HEK293 (cell line): ENCODE data around the gene KDSR.

Source experiments
- ATF2 ChIP-seq: fragments of 450-650 bp; formaldehyde crosslinking; IDR thresholded peaks from 2 replicates; pipeline ENCODE4 v1.5.1; 2016; ENCODE audit warnings: missing biosample characterization, missing genetic modification characterization, low read depth
- CTCF ChIP-seq: fragments of 450-650 bp; formaldehyde crosslinking; IDR thresholded peaks from 2 replicates; pipeline ENCODE4 v1.5.1; 2016; ENCODE audit warnings: missing biosample characterization, missing genetic modification characterization
- KLF8 ChIP-seq: fragments of 450-650 bp; formaldehyde crosslinking; IDR thresholded peaks from 2 replicates; pipeline ENCODE4 v1.5.1; 2016; ENCODE audit warnings: missing biosample characterization, missing genetic modification characterization
- MYNN ChIP-seq: fragments of 450-650 bp; formaldehyde crosslinking; IDR thresholded peaks from 2 replicates; pipeline ENCODE4 v1.5.1; 2016; ENCODE audit warnings: missing biosample characterization, missing genetic modification characterization, borderline replicate concordance
- PATZ1 ChIP-seq: fragments of 450-650 bp; formaldehyde crosslinking; IDR thresholded peaks from 2 replicates; pipeline ENCODE4 v1.5.1; 2016; ENCODE audit warnings: missing biosample characterization, missing genetic modification characterization
- REST ChIP-seq: fragments of 450-650 bp; formaldehyde crosslinking; IDR thresholded peaks from 2 replicates; pipeline ENCODE4 v1.5.1; 2016; ENCODE audit warnings: missing biosample characterization, missing genetic modification characterization
- ZFP69B ChIP-seq: fragments of 450-650 bp; formaldehyde crosslinking; IDR thresholded peaks from 2 replicates; pipeline ENCODE4 v1.5.1; 2016; ENCODE audit warnings: missing biosample characterization, missing genetic modification characterization
- ZNF169 ChIP-seq: fragments of 450-650 bp; formaldehyde crosslinking; IDR thresholded peaks from 2 replicates; pipeline ENCODE4 v1.5.1; 2016; ENCODE audit warnings: missing biosample characterization, missing genetic modification characterization
- ZNF175 ChIP-seq: fragments of 450-650 bp; formaldehyde crosslinking; IDR thresholded peaks from 2 replicates; pipeline ENCODE4 v1.5.1; 2016; ENCODE audit warnings: missing biosample characterization, missing genetic modification characterization
- ZNF274 ChIP-seq, 2 experiments: fragments of 200-500 bp in 1 of 2; fragments of 450-650 bp in 1 of 2; sonication (Bioruptor generic) in 1 of 2; formaldehyde crosslinking in 1 of 2; IDR thresholded peaks; 2 replicates each; pipeline versions ENCODE4 v1.5.1 to v1.6.1; 2014 to 2016; ENCODE audit warnings: borderline replicate concordance in 1 of 2, inconsistent platforms in 1 of 2, low read length in 1 of 2, missing biosample characterization in 1 of 2, missing genetic modification characterization in 1 of 2
- ZNF362 ChIP-seq: fragments of 450-650 bp; formaldehyde crosslinking; IDR thresholded peaks from 2 replicates; pipeline ENCODE4 v1.5.1; 2016; ENCODE audit warnings: missing biosample characterization, missing genetic modification characterization
- ZNF510 ChIP-seq: fragments of 450-650 bp; formaldehyde crosslinking; IDR thresholded peaks from 2 replicates; pipeline ENCODE4 v1.5.1; 2018; ENCODE audit warnings: mild to moderate bottlenecking, missing genetic modification characterization, missing biosample characterization; ENCODE audit not compliant: insufficient replicate concordance
- ZNF544 ChIP-seq: fragments of 450-650 bp; formaldehyde crosslinking; IDR thresholded peaks from 2 replicates; pipeline ENCODE4 v1.5.0; 2017; ENCODE audit warnings: missing biosample characterization, missing genetic modification characterization

GRCh38 chr18:63407734-63408133 lies 40.7 kb upstream of the KDSR start:
- TF ChIP-seq ZNF169 (tag by site-specific recombination) (no peak), REST (tag by site-specific recombination) (no peak), CTCF (tag by site-specific recombination) (no peak), MYNN (tag by site-specific recombination) (no peak), ZNF510 (tag by site-specific recombination) (no peak), ATF2 (tag by site-specific recombination) (no peak), ZNF544 (no peak), ZNF362 (tag by site-specific recombination) (no peak), ZFP69B (tag by site-specific recombination) (no peak), PATZ1 (tag by site-specific recombination) (no peak), ZNF175 (tag by site-specific recombination) (no peak), KLF8 (no peak), ZNF274 (IDR thresholded peaks at IDR 0.05; ENCODE audit: low read length) (no peak), ZNF274 (tag by site-specific recombination; IDR thresholded peaks at IDR 0.05; ENCODE audit: borderline replicate concordance) (no peak)
